Measurements from ENCODE around the gene WAPL.

GRCh38 chr10:86520871-86521677 is 518 bp downstream of the WAPL start:
- TF ChIP-seq CREM (IDR thresholded peaks at IDR 0.05; ENCODE audit: low read depth) (no peak), ZFP36 (IDR thresholded peaks at IDR 0.05; ENCODE audit: low read depth, low read length, partially characterized antibody) (no peak), EZH2 (IDR thresholded peaks at IDR 0.05; ENCODE audit: borderline replicate concordance, low read depth, low read length) (no peak), POLR2G (IDR thresholded peaks at IDR 0.05; ENCODE audit: low read depth, low read length) (no peak), ELF1 (tag; IDR thresholded peaks at IDR 0.05) (no peak), CEBPB (tag; IDR thresholded peaks at IDR 0.05) (no peak), REST (IDR thresholded peaks at IDR 0.05; ENCODE audit: borderline replicate concordance) (no peak), REST (CRISPR knock-in tag; IDR thresholded peaks at IDR 0.05; ENCODE audit: low read depth) (no peak), EP300 (IDR thresholded peaks at IDR 0.05; ENCODE audit: low read length) (no peak), NELFE (IDR thresholded peaks at IDR 0.05; ENCODE audit: insufficient read depth, insufficient read length) (no peak), TEAD4 (IDR thresholded peaks at IDR 0.05; ENCODE audit: low read length) (no peak), TEAD4 (CRISPR knock-in tag; IDR thresholded peaks at IDR 0.05; ENCODE audit: borderline replicate concordance) (no peak), ZNF384 (IDR thresholded peaks at IDR 0.05; ENCODE audit: low read depth, low read length) (no peak)
- TF ChIP-seq, protein P1, sequence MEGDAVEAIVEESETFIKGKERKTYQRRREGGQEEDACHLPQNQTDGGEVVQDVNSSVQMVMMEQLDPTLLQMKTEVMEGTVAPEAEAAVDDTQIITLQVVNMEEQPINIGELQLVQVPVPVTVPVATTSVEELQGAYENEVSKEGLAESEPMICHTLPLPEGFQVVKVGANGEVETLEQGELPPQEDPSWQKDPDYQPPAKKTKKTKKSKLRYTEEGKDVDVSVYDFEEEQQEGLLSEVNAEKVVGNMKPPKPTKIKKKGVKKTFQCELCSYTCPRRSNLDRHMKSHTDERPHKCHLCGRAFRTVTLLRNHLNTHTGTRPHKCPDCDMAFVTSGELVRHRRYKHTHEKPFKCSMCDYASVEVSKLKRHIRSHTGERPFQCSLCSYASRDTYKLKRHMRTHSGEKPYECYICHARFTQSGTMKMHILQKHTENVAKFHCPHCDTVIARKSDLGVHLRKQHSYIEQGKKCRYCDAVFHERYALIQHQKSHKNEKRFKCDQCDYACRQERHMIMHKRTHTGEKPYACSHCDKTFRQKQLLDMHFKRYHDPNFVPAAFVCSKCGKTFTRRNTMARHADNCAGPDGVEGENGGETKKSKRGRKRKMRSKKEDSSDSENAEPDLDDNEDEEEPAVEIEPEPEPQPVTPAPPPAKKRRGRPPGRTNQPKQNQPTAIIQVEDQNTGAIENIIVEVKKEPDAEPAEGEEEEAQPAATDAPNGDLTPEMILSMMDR (IDR thresholded peaks at IDR 0.05 in 2 of 3, conservative IDR thresholded peaks at IDR 0.05 in 1 of 3; ENCODE audit: insufficient read depth in 2 of 3, low read depth in 1 of 3, low read length in 3 of 3) = no peak
- TF ChIP-seq, protein P2, sequence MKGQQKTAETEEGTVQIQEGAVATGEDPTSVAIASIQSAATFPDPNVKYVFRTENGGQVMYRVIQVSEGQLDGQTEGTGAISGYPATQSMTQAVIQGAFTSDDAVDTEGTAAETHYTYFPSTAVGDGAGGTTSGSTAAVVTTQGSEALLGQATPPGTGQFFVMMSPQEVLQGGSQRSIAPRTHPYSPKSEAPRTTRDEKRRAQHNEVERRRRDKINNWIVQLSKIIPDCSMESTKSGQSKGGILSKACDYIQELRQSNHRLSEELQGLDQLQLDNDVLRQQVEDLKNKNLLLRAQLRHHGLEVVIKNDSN (CRISPR knock-in tag; IDR thresholded peaks at IDR 0.05) = no peak

Data from K562 (cell line).